ENCODE data around the gene EN2.

Gene EN2

GRCh38 chr7:155458111-155458877 is at the start of gene EN2:
Gene EN2 (plus strand): TSS chr7:155458129. CDS start chr7:155458378, 249 bp downstream.
- DNase-seq (ENCODE audit: extremely low read depth, low read depth), result no peak
- no peak for TF ChIP-seq CTCF (IDR thresholded peaks at IDR 0.05; ENCODE audit: low read depth, low read length, missing control alignments)
- H3K4me3 ChIP-seq (replicated peaks; ENCODE audit: low read depth, low read length), result peak within 1 kb of the TSS; percentile 12; the same call in 1 of the 2 replicates

GRCh38 chr7:155408651-155409586 is 49.0 kb upstream of the EN2 start:
- no peak overlapping the region for H3K4me3 ChIP-seq (replicated peaks; ENCODE audit: low read depth, low read length)
- no peak for DNase-seq (ENCODE audit: extremely low read depth, low read depth)
- TF ChIP-seq CTCF (IDR thresholded peaks at IDR 0.05; ENCODE audit: low read depth, low read length, missing control alignments), result no peak

- H3K4me3 ChIP-seq (replicated peaks; ENCODE audit: low read depth, low read length), result no peak overlapping the region
- DNase-seq (ENCODE audit: extremely low read depth, low read depth), result no peak
- TF ChIP-seq CTCF (IDR thresholded peaks at IDR 0.05; ENCODE audit: low read depth, low read length, missing control alignments), result no peak
Measured at GRCh38 chr7:155409980-155410379, 47.9 kb upstream of the EN2 start.

GRCh38 chr7:155410431-155410830 is 47.5 kb upstream of the EN2 start:
- TF ChIP-seq CTCF (IDR thresholded peaks at IDR 0.05; ENCODE audit: low read depth, low read length, missing control alignments), result no peak
- H3K4me3 ChIP-seq (replicated peaks; ENCODE audit: low read depth, low read length), result no peak overlapping the region
- DNase-seq (ENCODE audit: extremely low read depth, low read depth), result no peak

- no peak for TF ChIP-seq CTCF (IDR thresholded peaks at IDR 0.05; ENCODE audit: low read depth, low read length, missing control alignments)
- H3K4me3 ChIP-seq (replicated peaks; ENCODE audit: low read depth, low read length), result no peak overlapping the region
- no peak for DNase-seq (ENCODE audit: extremely low read depth, low read depth)
Measured at GRCh38 chr7:155411718-155412415, 46.1 kb upstream of the EN2 start.

GRCh38 chr7:155412416-155413253 is 45.3 kb upstream of the EN2 start:
- H3K4me3 ChIP-seq (replicated peaks; ENCODE audit: low read depth, low read length), result no peak overlapping the region
- TF ChIP-seq CTCF (IDR thresholded peaks at IDR 0.05; ENCODE audit: low read depth, low read length, missing control alignments), result peak; percentile 66
- DNase-seq (ENCODE audit: extremely low read depth, low read depth), result peak; percentile 2

Measured in HFF-Myc (cell line).